Ishikawa (cell line): Measurements from ENCODE around the gene C22orf42.
A peak's percentile ranks its signal among the peaks of the same experiment; 100 is the strongest.

Experiments used
- CEBPB ChIP-seq: IDR thresholded peaks from 2 replicates; pipeline ENCODE4 v1.6.1; 2012
- CREB1 ChIP-seq: IDR thresholded peaks from 2 replicates; pipeline ENCODE4 v1.6.1; 2012; ENCODE audit warnings: low read depth
- EGR1 ChIP-seq: IDR thresholded peaks from 2 replicates; pipeline ENCODE4 v1.6.1; 2012
- EP300 ChIP-seq: IDR thresholded peaks from 2 replicates; pipeline ENCODE4 v1.6.1; 2012; ENCODE audit warnings: borderline replicate concordance
- FOXM1 ChIP-seq: IDR thresholded peaks from 2 replicates; pipeline ENCODE4 v1.6.1; 2012; ENCODE audit warnings: low read depth, borderline replicate concordance
- NFIC ChIP-seq: IDR thresholded peaks from 2 replicates; pipeline ENCODE4 v1.6.1; 2012
- RAD21 ChIP-seq: IDR thresholded peaks from 2 replicates; pipeline ENCODE4 v1.6.1; 2012; ENCODE audit warnings: low read depth
- TAF1 ChIP-seq: IDR thresholded peaks from 2 replicates; pipeline ENCODE4 v1.6.1; 2012; ENCODE audit warnings: low read depth, mild to moderate bottlenecking
- TCF12 ChIP-seq: IDR thresholded peaks from 2 replicates; pipeline ENCODE4 v1.6.1; 2012; ENCODE audit warnings: low read depth
- TEAD4 ChIP-seq: IDR thresholded peaks from 2 replicates; pipeline ENCODE4 v1.6.1; 2012
- YY1 ChIP-seq: IDR thresholded peaks from 2 replicates; pipeline ENCODE4 v1.6.1; 2012; ENCODE audit warnings: low read depth
- ZBTB7A ChIP-seq: IDR thresholded peaks from 2 replicates; pipeline ENCODE4 v1.6.1; 2012; ENCODE audit warnings: low read depth
- TF ChIP-seq, protein P1 (sequence below): IDR thresholded peaks from 2 replicates; pipeline ENCODE4 v1.6.1; 2012; ENCODE audit warnings: low read depth, mild to moderate bottlenecking
- TF ChIP-seq, protein P2 (sequence below): IDR thresholded peaks from 2 replicates; pipeline ENCODE4 v1.6.1; 2012
- TF ChIP-seq, protein P3 (sequence below): IDR thresholded peaks from 2 replicates; pipeline ENCODE4 v1.6.1; 2012

Gene C22orf42, protein sequence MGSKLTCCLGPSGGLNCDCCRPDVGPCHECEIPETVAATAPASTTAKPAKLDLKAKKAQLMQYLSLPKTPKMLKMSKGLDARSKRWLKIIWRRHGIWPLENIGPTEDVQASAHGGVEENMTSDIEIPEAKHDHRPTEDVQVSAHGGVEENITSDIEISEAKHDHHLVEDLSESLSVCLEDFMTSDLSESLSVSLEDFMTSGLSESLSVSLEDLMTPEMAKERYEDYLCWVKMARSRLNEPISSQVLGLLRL

DNA sequence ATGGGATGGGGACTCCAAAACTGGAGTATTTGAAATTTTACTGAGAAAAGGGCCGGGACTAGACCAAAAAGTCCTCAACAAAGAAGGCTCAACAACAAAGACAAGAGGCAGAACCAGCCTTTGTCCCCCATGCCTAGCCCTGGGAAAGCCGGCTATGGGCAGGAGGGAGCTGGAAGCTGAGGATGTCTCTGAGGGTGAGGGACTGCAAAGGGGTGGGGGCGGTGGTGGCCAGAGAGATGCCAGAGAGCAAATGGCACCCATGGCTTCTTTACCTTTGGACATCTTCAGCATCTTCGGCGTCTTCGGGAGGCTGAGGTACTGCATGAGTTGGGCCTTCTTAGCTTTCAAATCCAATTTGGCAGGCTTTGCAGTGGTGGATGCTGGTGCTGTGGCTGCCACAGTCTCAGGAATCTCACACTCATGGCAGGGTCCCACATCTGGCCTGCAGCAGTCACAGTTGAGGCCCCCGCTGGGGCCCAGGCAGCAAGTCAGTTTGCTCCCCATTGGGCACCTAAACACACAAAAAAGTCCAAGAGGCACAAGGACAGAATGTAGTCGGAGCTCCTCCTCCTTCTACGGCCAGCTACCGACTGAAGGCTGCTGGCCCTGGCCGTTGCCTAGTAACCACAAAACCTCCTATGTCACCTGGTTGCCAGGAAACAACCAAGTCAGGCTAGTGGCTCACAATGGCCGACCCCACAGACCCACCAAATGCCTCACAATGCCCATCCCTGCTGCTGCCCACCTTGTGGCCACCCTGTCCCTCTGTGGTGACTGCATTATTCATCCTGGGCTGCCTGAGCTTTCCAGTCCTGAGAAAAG is at the start of gene C22orf42:
Gene C22orf42 (minus strand): TSS at position 592 of the 822 bp plus-strand sequence. CDS start 88 bp downstream, at position 504.
- no peak for TF ChIP-seq EGR1
- TF ChIP-seq RAD21 = no peak
- no peak for TF ChIP-seq CEBPB
- no peak for TF ChIP-seq EP300
- TF ChIP-seq TEAD4 = no peak

DNA sequence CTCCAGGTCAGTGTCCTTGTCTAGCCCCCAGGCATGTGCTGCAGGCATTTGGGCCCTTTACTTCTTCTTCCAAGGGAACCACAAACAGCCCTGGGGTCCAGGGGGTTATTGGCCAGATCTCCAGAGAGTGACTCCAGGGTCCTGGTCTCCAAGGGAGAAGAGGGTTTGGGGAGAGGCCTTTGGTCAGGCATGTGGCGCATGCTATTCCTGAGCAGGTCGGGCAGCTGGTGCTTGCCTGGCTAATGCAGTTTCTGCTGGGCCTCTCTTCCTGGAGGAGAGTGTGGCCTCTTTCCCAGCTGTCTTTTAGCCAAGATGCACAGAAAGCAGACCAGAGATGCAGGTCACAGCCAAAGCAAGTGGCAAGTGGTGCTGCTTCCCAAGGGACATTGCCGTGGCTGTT is 49.6 kb upstream of the C22orf42 start:
- no peak for TF ChIP-seq EGR1
- TF ChIP-seq TEAD4 = no peak
- TF ChIP-seq ZBTB7A = no peak
- TF ChIP-seq, protein P1, sequence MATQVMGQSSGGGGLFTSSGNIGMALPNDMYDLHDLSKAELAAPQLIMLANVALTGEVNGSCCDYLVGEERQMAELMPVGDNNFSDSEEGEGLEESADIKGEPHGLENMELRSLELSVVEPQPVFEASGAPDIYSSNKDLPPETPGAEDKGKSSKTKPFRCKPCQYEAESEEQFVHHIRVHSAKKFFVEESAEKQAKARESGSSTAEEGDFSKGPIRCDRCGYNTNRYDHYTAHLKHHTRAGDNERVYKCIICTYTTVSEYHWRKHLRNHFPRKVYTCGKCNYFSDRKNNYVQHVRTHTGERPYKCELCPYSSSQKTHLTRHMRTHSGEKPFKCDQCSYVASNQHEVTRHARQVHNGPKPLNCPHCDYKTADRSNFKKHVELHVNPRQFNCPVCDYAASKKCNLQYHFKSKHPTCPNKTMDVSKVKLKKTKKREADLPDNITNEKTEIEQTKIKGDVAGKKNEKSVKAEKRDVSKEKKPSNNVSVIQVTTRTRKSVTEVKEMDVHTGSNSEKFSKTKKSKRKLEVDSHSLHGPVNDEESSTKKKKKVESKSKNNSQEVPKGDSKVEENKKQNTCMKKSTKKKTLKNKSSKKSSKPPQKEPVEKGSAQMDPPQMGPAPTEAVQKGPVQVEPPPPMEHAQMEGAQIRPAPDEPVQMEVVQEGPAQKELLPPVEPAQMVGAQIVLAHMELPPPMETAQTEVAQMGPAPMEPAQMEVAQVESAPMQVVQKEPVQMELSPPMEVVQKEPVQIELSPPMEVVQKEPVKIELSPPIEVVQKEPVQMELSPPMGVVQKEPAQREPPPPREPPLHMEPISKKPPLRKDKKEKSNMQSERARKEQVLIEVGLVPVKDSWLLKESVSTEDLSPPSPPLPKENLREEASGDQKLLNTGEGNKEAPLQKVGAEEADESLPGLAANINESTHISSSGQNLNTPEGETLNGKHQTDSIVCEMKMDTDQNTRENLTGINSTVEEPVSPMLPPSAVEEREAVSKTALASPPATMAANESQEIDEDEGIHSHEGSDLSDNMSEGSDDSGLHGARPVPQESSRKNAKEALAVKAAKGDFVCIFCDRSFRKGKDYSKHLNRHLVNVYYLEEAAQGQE = no peak
- no peak for TF ChIP-seq FOXM1
- TF ChIP-seq, protein P2, sequence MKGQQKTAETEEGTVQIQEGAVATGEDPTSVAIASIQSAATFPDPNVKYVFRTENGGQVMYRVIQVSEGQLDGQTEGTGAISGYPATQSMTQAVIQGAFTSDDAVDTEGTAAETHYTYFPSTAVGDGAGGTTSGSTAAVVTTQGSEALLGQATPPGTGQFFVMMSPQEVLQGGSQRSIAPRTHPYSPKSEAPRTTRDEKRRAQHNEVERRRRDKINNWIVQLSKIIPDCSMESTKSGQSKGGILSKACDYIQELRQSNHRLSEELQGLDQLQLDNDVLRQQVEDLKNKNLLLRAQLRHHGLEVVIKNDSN = no peak
- TF ChIP-seq TCF12 = no peak
- TF ChIP-seq, protein P3, sequence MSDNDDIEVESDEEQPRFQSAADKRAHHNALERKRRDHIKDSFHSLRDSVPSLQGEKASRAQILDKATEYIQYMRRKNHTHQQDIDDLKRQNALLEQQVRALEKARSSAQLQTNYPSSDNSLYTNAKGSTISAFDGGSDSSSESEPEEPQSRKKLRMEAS = no peak
- no peak for TF ChIP-seq CEBPB
- no peak for TF ChIP-seq TAF1

DNA sequence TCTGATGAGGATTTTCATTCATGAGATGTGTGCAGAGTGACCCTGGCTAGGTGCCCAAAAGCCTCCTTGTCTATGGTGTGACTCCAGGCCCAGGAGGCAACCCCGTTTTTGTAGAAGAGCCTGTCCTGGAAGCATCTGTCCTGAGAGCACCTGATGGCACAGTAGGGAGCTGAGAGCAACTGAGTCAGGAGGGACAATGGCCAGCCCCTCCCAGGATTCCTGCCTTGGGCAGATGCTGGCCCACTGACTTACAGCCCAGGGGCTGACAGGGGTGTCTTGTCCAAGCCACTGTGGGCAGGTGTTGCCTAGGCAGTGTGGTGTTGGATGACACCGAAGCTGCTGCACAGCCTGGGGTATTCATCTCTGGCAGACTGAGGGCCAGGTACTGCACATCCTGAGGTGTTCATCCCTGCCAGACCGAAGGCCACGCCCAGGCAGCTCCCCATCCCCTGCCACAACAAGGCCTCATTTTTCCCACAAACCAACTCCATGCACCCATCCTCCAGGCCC is 48.9 kb upstream of the C22orf42 start:
- TF ChIP-seq RAD21 (no peak), CEBPB (no peak), TEAD4 (no peak)

DNA sequence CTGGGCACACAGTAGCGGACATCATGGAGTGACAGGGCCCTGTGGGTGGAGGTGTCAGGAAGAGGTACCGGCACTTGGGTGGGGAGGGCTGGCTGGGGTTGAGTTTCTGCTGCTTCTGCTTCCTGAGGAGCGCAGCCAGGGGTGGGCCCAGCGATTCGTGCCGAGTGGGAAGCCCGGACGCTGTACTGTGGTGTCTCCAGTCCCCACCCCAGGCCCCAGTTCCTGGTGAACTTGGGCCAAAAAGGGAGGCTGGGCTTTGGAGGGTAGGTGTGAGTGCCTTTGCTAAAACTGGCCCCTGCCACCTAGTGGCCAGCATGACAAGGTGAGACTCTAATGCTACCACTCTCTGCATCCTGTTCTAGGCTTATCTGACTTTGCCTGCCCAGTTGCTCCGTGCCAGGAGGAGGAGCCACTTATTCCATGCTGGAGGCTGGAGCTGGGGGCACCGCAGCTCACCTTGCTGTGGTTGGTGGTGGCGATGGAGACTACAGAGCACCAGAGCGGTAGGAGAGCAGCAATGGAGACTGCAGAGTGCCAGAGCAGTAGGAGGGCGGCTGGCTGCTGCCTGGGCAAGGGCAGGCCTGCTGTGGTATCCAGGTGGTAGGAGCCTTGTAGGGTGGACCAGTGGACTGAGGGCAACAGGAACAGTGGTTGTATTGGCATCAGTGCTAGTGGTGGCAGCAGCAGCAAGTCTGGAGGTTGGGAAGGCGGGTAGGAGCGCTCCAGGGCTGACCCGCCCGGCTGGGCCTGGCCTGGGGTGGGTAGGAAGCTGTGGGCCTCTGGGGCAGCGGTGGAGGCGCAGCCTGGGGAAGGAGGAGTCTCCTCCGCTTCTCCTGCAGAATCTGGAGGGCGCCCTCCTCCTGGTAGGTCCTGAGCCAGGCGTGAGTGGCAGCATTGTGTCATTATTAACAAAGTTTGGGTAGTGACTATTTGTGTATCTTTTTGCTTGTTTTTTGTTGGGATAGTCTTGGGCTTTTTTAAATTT is 48.0 kb upstream of the C22orf42 start:
- TF ChIP-seq RAD21 (peak; percentile 58), CEBPB (no peak)

DNA sequence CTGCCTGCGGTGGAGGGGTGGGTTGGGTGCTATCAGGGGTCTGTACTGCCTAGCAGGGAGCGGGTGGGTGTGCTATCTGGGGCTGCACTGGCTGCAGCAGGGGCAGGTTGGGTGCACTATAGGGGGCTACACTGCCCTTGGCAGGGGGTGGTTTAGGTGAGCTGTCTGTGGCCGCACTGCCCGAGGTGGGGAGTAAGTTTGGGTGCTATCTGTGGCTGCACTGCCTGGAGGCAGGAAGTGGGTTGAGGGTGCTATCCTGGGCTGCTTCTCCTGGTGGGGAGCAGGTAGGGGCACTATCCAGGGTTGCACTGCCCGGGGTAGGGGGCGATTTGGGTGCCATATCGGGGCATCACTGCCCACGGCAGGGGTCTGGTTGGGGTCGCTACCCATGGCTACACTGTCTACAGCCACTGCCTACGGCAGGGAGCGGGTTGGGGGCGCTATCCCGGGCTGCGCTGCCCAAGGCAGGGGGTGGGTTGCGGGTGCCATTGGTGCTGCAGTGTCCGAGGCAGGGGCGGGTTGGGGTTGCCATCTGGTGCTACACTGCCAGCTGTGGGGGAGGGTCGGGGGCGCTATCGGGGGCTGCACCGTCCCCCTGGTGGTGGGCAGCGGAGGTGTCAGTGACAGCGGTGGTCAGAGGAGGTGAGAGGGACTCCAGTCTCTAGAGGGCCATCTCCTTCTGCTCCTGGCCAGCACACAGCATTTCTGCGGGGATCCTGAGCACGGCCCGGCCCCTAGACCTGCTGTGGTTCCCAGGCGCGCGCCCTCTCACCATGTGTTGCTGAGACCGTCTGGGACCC is 47.1 kb upstream of the C22orf42 start:
- TF ChIP-seq NFIC = no peak
- TF ChIP-seq, protein P1 = no peak
- TF ChIP-seq TAF1 = no peak
- no peak for TF ChIP-seq TEAD4
- TF ChIP-seq FOXM1 = no peak
- TF ChIP-seq EGR1 = no peak
- no peak for TF ChIP-seq YY1
- TF ChIP-seq RAD21 = no peak
- no peak; the same call in 1 of the 2 replicates for TF ChIP-seq ZBTB7A
- TF ChIP-seq TCF12 = no peak
- TF ChIP-seq, protein P2 = no peak
- TF ChIP-seq EP300 = no peak
- TF ChIP-seq CREB1 = no peak
- no peak for TF ChIP-seq CEBPB
